DMS114 treated with DMSO at 0.1 percent for 48 hours (cell line): ENCODE measurements around the gene B4GALNT2.

Experiments used
- DNase-seq: peaks from one replicate; lab custom pipeline; 2025; ENCODE audit not compliant: unreplicated experiment; lab: John Stamatoyannopoulos, UW

The B4GALNT2 gene

DNA sequence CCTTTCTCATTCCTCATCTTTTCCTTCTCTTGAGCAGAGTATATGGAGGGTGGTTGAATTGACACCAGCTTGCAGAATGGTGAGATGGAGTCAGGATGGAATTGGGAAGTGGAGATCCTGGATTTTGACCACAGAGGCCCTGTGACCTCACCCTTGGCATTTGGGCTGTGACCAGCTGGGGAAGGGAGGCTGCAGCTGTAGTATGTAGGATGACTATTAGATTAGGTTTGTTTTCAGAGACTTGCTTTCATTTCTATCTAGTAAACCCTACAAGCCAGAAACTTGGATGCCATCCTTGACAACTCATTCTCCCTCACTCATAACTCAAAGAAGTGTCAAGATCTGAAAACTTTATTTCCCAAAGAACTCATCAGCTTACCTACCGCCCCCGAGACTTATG is 71.9 kb downstream of the B4GALNT2 start:
- DNase-seq, result no peak

DNA sequence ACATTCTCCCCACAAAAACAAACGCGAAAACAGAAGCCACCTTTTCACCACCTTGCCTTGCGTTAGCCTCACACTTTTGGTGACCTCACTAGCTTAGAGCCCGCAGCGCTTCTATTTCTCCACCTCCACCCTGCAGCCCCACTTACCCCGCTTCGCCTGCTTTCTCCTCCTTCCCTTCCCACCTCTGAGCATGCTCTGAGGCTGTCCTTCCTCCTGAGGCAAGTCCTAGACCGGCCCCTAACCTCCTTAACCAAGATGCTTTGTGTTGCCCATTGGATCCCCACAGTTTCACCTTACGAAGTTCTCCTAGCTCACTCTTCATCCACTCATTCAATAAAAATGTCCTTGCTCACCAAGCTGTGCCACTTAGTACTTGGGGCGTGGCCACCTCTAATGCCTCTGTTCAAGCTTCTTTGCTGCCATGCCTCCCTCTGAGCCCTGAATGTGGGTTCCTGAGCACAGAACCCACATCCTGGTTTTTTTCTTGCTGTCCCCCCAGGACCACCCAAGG is 76.5 kb downstream of the B4GALNT2 start:
- DNase-seq, result no peak

DNA sequence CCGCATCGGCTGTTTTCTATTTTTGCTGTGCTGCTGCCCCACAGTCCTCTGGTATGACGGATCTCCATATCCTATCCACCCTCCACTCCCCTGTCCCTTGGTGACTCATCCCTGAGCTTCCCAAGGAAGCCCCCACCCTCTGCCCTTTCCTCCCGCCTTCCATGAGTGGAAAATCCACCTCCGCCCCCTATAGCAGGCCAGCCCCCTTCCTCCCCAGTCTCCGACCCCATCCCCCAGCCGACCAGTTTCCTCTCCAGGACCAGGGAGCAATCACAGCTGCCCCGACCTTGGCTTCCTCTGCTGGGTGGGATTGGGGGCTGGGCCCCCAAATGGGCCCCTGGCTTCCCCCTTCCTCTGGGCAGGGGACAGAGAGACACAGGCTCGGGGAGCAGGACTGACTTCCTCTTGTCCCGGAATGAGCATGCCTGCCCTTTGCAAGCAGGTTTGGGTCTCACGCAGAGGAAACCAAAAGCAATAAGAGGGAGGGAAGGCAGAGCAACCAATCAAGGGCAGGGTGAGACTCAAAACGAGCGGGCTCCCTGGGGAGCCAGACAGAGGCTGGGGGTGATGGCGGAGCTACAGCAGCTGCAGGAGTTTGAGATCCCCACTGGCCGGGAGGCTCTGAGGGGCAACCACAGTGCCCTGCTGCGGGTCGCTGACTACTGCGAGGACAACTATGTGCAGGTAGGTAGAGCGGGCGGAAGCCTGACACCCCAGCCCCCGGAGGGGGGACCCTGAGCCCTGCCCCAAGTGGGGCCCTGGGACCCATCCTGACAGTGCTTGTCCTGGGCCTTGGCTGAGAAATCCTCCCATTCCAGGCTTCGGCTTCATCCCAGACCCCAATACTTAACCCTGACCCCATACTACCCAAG is 77.8 kb downstream of the B4GALNT2 start, which contains the start of the genes ABI3 and GNGT2:
ABI3 (plus strand) TSS at position 550 of the 872 bp plus-strand sequence; CDS start at position 568, 18 bp downstream.
GNGT2 (minus strand) TSS at position 417 of the 872 bp plus-strand sequence. CDS start 3,152 bp downstream, outside the sequence.
- DNase-seq, result no peak

DNA sequence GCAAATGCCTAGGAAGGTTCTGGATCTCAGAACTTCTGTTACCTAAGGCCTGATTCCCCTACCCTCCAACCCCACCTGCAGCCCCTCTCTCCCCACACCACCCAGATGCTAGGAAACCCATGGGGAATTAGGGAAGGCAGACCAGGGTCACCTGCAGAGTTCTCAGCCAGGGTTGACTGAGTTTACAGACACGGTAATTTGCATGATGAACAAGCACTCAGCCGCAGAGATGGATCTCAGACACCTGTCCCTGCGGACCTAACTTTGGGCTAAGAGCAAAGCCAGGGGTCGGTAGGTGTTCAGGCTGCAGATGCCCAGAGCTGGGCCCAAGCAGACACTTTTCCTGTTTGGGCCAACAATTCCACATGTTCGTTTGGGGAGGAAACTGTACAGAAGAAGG is 80.8 kb downstream of the B4GALNT2 start:
- DNase-seq, result no peak

DNA sequence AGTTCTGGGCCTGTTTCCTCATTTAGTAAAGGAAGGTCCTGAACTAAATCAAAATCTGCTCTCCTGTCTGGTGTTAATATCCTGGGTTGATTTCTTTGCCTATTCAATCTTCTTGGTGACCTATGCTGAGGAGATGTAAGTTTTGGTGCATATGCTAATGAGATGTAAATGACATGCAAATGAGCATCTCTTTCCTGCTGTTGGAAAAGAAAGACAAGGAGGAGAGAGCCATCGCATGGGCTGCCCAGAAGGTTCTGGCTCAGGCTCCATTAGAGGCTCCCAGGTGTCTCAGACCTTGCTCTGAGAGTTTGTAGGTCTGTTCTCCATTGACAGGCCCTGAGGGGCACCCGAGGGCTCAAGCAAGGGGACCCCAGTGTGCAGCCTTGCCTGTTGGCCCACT is 81.3 kb downstream of the B4GALNT2 start:
- DNase-seq, result no peak

DNA sequence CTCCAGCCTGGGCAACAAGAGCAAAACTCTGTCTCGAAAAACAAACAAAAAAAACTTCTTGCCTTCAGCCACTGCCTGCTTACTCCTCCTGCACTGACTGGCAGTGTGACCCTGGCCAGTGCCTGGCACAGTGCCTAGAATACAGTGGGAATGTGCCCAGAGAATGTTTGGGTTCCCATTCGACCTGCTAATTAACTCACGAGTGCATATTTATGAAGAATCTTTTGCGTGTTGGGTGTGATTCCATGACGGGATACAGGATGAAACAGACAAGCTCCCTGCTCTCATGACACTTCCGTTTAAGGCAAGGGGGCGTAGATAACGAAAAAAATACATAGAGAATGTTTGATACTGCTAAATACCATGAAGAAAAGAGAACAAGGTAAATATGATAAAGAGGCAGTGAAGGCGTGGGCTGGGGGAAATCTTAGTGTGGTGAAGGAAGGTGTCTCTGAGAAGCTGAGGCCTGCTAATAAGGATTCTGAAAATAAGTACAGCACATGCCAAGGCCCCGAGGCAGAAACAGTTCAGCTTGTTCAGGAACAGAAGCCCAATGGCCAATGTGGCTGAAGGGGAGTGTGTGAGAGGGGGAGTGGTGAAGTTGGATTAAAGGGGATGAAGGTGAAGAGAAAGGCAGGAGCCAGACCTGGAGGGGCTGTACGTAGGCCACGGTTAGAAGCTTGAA is 82.2 kb downstream of the B4GALNT2 start:
- no peak for DNase-seq

DNA sequence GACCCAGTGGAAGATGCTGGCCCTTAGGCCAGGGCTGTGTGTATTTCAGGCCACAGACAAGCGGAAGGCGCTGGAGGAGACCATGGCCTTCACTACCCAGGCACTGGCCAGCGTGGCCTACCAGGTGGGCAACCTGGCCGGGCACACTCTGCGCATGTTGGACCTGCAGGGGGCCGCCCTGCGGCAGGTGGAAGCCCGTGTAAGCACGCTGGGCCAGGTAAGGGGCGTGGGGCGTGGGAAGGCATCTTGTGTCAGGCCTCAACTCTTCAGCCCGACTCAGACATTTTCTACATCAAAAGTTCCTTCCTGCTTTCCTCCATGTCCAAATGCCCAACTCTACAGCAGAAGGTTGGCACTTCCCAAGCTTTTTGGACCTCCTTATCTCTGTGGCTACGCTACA is 83.9 kb downstream of the B4GALNT2 start:
- DNase-seq, result no peak

DNA sequence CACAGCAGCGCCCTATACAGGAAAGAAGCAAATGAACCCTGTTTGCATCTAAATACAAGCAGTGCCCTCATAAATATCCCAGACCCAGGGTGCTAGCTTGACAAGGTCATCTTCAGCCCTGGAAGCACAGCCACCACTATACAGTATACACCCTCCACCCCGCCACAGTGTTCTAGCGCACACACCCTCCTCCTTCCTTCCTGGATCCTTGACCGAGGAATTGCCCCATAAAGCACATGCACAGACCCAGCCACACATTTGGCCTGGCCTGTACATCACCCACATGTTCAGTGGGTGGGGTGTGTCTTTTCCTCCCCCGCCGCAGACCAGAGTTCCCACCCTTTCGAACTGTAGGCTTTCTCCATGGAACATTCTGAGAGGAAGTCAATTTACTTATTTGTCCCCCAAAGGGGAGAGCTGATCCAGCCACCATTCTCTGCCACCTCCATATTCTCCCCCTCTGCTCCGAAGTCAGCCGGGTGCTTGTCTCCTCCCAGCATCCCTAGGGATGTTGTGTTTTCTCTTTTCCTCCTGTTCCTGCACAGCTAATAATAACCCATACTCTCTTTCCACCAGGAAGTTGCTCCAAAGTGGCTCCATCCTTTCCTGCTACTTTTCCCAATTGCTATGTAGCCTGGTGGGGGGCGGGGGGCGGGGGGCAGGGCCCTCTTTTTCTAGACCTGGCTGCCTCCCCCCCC is 84.5 kb downstream of the B4GALNT2 start:
- no peak for DNase-seq

DNA sequence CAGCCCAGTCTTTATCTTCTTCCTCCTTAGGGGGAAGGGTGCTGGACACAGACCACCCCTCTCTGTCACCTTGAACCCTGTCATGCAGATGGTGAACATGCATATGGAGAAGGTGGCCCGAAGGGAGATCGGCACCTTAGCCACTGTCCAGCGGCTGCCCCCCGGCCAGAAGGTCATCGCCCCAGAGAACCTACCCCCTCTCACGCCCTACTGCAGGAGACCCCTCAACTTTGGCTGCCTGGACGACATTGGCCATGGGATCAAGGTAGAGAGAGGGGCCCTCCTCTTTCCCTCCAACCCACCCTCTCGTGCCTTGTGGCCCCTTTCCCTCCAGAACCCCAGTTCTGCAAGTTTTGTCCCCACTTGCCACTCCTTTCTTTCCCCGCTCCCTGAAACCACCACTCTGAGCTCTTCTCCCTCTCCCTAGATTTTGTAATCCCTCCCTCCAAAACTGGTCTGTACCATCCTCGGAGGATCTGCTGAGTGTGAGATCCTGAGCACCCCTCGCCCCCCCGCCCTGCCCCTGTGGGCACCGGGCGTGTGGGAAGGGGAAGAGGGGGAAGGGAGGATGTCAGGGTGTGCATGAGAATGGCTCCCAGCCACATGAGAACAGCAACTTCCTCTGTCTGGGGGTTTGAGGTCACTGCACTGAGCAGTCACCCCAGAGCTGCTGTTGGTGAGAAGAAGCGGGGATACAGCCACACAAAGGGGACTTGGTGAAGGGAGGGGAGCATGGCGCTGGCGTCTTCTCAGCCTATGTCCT is 85.3 kb downstream of the B4GALNT2 start:
- DNase-seq, result no peak

DNA sequence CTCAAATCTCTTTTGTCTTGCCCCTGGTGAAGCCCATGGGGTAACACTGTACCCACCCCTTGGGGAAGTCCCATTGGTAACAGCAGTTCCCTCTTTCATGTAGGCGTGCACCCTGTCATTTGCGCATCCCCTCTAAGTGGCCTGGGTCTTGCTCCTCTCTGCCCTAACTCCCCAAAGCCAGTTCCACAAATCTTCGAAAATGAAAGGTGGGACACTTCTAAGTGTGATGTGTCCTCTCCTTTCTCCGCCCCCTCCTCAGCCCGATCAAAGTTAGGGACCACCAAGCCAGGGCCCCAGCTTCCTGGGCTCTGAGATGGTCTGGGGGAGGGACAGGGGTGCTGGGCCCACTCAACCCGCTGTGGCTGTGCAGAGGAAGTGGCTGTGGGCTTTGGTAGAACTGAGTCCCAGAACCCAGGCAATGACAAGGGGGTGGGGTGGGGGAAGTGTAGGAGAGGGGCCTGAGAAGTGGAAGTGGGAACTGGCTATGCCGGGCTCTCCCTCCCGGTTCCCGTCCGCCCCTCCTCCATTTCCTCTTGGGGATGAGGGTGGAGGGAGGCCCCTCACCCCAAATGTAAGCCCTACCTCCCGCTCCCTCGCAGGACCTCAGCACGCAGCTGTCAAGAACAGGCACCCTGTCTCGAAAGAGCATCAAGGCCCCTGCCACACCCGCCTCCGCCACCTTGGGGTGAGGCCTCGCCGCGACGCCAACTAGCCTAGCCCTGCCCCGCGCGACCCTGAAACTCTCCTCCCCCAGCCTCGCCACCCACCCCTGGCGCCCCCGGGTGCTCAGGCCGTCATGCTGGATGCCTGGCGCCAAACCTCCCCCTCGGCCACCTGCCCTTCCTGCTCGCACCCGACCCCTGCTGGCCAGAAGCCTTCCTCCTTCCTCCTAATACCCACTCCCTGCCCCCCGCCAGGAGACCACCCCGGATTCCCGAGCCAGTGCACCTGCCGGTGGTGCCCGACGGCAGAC is 86.7 kb downstream of the B4GALNT2 start:
- no peak for DNase-seq

DNA sequence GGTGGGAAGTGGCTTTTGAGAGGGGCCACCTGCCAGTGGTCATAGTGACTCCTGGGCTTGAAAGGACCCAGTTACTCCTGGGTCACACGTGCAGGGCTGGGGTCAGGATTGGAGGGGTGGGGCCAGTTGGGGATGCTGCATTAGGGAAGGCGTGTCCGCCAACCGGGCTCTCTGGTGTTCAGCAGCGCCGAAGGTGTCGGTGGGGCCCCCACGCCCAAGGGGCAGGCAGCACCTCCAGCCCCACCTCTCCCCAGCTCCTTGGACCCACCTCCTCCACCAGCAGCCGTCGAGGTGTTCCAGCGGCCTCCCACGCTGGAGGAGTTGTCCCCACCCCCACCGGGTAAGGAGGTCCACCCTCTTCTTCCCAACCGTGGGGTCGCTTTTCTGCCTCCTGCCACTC is 87.4 kb downstream of the B4GALNT2 start:
- DNase-seq, result no peak

DNA sequence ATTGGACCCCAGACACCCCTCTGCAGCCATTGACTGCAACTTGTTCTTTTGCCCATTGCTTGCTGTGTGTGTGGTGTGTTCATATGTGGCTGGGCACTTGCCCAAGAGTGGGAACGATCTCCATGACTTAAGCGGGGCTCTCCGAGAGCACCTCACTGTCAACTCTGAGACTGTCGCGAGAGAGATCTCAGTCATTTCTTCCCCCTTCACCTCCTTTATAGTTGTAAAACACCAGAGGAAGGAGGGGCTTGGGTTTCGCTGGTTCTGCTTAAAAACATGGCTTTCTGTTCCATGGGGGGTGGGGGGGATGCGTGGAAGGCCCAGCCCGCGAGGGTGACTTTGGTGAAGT is 90.6 kb downstream of the B4GALNT2 start:
- DNase-seq, result no peak

DNA sequence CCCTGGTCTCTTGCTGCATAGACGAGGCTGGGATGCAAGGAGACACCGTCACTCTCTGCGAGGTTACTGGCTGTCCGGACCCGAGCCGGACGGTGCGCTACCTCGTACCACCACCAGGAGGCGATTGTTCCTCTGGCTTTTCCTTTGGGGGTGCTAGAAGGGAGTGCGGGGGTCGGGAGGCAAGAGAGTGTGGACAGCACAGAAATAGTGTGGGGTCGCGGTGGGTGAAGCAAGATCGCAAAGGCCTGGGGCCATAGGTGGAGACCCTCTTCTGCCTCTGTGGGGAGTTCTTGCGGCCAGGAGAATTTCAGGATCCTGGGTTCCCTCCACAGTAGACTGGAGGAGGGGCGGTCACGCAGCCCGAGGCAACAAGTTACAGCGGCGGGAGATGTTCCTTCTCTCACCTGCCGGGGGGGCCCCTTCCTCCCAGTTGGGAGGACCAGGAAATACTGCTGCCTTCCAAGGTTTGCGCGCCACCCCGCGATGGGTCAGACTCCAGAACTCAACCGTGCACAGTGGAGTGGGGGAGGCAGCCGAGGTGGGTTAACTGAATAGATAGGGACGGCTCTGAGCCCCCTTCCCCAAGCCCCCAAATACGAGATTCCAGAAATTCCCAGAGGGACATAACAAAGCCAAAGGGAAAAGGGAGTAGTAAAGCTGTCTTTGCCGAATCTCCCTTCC is 91.1 kb downstream of the B4GALNT2 start:
- no peak for DNase-seq

DNA sequence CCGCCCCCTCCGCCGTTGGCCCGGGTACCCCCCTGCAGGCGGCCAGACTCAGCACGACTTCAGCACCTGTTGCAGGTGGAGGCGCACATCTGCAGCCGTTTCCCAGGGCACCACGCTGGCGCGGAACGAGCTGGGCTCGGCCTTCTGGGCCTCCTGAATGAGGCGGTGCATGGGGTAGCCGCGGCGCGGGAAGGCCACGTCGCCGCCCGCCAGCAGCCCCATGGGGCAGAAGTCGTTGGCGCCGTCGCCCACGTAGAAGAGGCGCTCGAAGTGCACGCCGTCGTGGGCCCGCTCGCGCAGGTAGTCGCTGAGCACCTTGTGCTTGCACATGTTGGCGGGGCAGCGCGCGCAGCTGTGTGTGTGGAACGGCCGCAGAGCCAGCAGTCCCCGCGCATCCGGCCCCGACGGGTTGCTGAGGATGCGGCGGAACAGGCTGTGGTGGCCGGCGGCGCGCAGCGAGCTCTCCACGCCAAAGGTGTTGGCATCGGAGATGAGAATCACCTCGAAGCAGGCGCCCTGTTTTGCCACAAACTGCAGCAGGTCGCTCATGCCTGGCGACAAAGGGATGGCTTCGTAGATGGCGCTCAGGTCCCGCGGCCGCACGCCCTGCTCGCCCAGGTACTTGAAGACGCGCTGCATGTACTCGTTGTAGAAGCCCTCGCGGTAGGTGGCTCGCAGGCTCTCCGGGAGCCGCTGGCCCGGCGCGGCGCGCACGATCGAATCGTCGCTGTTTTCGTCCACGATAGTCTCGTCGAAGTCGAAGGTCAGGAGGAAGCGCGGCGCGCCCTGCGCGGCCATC is 91.8 kb downstream of the B4GALNT2 start:
- no peak for DNase-seq

DNA sequence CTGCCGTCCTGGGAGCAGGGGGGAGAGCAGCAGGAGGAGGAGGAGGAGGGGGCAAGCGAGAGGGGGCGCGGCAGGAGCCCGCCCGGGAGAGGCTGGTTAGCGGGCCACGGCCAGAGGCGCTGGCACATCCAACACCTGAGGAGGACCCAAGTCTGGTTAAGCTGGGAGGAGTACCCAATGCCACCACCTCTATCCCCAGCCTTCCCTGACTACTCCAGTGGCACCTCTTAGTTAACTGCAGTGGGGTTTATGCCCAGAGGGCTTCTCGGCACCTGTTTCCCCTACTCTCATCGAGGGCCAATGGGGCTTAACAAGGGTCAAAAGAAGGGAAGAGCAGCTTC is 92.4 kb downstream of the B4GALNT2 start:
- no peak for DNase-seq

DNA sequence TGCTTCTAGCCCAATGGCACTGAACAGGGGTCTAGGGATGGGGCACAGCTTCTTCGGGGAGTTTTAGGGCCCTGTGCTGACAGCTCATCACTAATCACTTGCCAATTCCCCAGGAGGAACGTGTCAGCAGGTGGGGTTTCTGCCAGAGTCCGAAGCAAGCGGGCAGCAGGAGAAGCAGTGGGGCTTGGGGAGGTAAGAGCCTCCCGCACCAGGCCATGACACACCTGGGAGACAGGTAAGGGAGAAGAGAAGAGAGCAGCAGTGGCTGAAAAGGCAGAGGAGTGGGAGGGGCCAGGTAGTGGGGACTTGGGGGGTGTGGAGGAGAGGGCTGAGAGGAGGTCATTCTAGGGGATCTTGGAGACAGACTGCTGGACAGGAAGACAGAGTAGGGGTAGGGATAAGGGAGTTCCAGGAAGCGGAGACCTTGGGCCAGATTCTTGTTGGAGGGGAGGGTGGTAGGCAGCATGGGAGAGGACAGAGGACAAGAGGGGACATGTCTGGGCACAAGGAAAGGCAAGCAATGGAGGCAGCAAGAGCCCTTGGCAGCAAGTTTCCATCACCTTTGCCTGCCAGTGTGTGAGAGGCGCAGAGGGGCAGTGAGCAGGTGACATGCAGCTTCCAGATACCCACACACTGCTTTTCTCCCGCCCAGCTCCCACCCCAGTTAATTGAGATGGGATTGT is 93.1 kb downstream of the B4GALNT2 start:
- DNase-seq, result no peak
